Measurements from ENCODE around the gene MACROD2.

DNA sequence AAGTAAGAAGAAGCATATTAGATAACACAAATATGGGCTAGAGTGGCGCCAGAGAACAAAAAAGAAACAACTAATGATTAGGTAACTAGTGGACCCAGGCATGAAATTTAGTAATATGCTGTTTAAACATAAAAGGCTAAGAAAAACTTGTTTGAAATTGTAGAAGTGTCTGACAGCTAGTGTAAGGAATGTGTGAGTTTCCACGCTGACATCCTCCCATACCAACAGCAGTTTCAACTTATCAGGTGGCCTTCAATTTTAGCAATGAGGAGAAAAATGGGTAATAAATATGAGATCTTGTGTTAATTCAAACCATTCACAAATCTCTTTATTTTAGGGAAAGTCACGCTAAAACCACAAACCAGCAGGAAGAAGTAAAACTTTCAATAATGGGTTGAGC lies 782.3 kb downstream of the MACROD2 start:
- TF ChIP-seq POLR2A (IDR thresholded peaks at IDR 0.05) (no peak), EP300 (IDR thresholded peaks at IDR 0.05) (no peak)
- TF ChIP-seq, protein P1, sequence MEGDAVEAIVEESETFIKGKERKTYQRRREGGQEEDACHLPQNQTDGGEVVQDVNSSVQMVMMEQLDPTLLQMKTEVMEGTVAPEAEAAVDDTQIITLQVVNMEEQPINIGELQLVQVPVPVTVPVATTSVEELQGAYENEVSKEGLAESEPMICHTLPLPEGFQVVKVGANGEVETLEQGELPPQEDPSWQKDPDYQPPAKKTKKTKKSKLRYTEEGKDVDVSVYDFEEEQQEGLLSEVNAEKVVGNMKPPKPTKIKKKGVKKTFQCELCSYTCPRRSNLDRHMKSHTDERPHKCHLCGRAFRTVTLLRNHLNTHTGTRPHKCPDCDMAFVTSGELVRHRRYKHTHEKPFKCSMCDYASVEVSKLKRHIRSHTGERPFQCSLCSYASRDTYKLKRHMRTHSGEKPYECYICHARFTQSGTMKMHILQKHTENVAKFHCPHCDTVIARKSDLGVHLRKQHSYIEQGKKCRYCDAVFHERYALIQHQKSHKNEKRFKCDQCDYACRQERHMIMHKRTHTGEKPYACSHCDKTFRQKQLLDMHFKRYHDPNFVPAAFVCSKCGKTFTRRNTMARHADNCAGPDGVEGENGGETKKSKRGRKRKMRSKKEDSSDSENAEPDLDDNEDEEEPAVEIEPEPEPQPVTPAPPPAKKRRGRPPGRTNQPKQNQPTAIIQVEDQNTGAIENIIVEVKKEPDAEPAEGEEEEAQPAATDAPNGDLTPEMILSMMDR (IDR thresholded peaks at IDR 0.05) = no peak

All from ovary (tissue), 3 donors.